ELF-1 (cell line): ENCODE measurements around the gene NPHS1.

Experiments used
- DNase-seq: peaks from one replicate; pipeline ENCODE4 v3.0.0-alpha.2; 2016; ENCODE audit warnings: low read depth, low spot score

NPHS1 gene

GRCh38 chr19:35789195-35789977 lies 62.9 kb downstream of the NPHS1 start:
- no peak for DNase-seq

GRCh38 chr19:35788205-35788960 lies 63.9 kb downstream of the NPHS1 start:
- DNase-seq = no peak

GRCh38 chr19:35787227-35787799 lies 65.0 kb downstream of the NPHS1 start:
- DNase-seq = no peak

GRCh38 chr19:35786299-35787160 lies 65.8 kb downstream of the NPHS1 start:
- DNase-seq = no peak

GRCh38 chr19:35785339-35785627 lies 67.0 kb downstream of the NPHS1 start:
- no peak for DNase-seq

GRCh38 chr19:35784503-35785338 lies 67.6 kb downstream of the NPHS1 start:
- DNase-seq = peak; percentile 77

- DNase-seq = peak; percentile 56
These were observed 68.6 kb downstream of the NPHS1 start for GRCh38 chr19:35783469-35784434.

GRCh38 chr19:35782589-35782988 lies 69.7 kb downstream of the NPHS1 start:
- no peak for DNase-seq

- no peak for DNase-seq
These were observed 70.7 kb downstream of the NPHS1 start for GRCh38 chr19:35781650-35782049.

GRCh38 chr19:35780717-35781116 lies 71.6 kb downstream of the NPHS1 start:
- no peak for DNase-seq

GRCh38 chr19:35780058-35780457 lies 72.2 kb downstream of the NPHS1 start:
- DNase-seq = no peak

- DNase-seq = no peak
These were observed 73.3 kb downstream of the NPHS1 start for GRCh38 chr19:35779033-35779432.

- DNase-seq = no peak
These were observed 74.3 kb downstream of the NPHS1 start for GRCh38 chr19:35777961-35778360.

- DNase-seq = peak; percentile 86
These were observed 75.0 kb downstream of the NPHS1 start for GRCh38 chr19:35777086-35777841.

- DNase-seq = no peak
These were observed 76.1 kb downstream of the NPHS1 start for GRCh38 chr19:35776102-35776788.
